OCI-LY7 (cell line): ENCODE results near the gene ERP44. TPM values are rescaled to one million over a fixed set of nuclear protein-coding genes. Genes with fewer than 3 reads are reported as not detected.
A peak's percentile ranks its signal among the peaks of the same experiment; 100 is the strongest.

Experiments used
- BruUV-seq: library from RNA; stranded (reverse); fragments of 400-500 nt; replicated peaks from 2 replicates; lab custom pipeline; 2021; lab: Mats Ljungman, UMichigan
- CTCF ChIA-PET: fragments of 300-600 bp; sonication (Branson Sonifier 250); formaldehyde crosslinking; loops from one replicate; lab custom pipeline; 2022; ENCODE audit warnings: antibody characterized with exemption; ENCODE audit not compliant: unreplicated experiment; lab: Charles Lee
- POLR2A ChIA-PET: fragments of 300-600 bp; sonication (Branson Sonifier 250); formaldehyde crosslinking; loops from one replicate; lab custom pipeline; 2022; ENCODE audit warnings: antibody characterized with exemption; lab: Charles Lee
- DNase-seq: peaks from one replicate; pipeline ENCODE4 v3.0.0-alpha.2; 2015; ENCODE audit warnings: low spot score
- H2AFZ ChIP-seq: fragments of 200-600 bp; sonication (generic), shearing (Covaris generic); 2 replicates; pipeline ENCODE4 v1.6.1; 2014; ENCODE audit warnings: mild to moderate bottlenecking, antibody characterized with exemption, low read length, moderate library complexity
- H3K27ac ChIP-seq: fragments of 200-600 bp; sonication (generic); 2 replicates; pipeline ENCODE4 v1.5.1; 2014; ENCODE audit warnings: mixed run types, low read depth, mild to moderate bottlenecking, moderate library complexity, low read length, inconsistent platforms; ENCODE audit not compliant: poor library complexity, severe bottlenecking
- H3K36me3 ChIP-seq: fragments of 200-600 bp; sonication (generic); 2 replicates; pipeline ENCODE4 v1.6.1; 2014; ENCODE audit warnings: mild to moderate bottlenecking, antibody characterized with exemption, low read length, moderate library complexity, mixed read lengths; ENCODE audit not compliant: insufficient read depth
- H3K4me1 ChIP-seq: fragments of 200-600 bp; sonication (generic); 2 replicates; pipeline ENCODE4 v1.5.1; 2014; ENCODE audit warnings: mild to moderate bottlenecking, low read length; ENCODE audit not compliant: insufficient read depth, poor library complexity, severe bottlenecking
- H3K4me2 ChIP-seq: fragments of 200-600 bp; sonication (generic); 2 replicates; pipeline ENCODE4 v1.6.1; 2014; ENCODE audit warnings: mild to moderate bottlenecking, low read length
- H3K4me3 ChIP-seq: fragments of 200-600 bp; sonication (generic); 2 replicates; pipeline ENCODE4 v1.5.1; 2014; ENCODE audit warnings: mild to moderate bottlenecking, low read depth, low read length; ENCODE audit not compliant: poor library complexity, severe bottlenecking
- H3K79me2 ChIP-seq: fragments of 200-600 bp; sonication (generic); 2 replicates; pipeline ENCODE4 v1.6.1; 2016; ENCODE audit warnings: low read depth, mild to moderate bottlenecking, low read length, moderate library complexity, mixed read lengths; ENCODE audit not compliant: insufficient read depth
- H3K9me2 ChIP-seq: fragments of 200-600 bp; sonication (generic); 2 replicates; pipeline ENCODE4 v1.6.1; 2016; ENCODE audit warnings: mild to moderate bottlenecking, low read length, mixed read lengths; ENCODE audit not compliant: insufficient read depth
- H3K9me3 ChIP-seq: fragments of 200-600 bp; sonication (generic); 2 replicates; pipeline ENCODE4 v1.6.1; 2014; ENCODE audit warnings: mild to moderate bottlenecking, mixed run types, low read length, mixed read lengths
- H4K20me1 ChIP-seq: fragments of 200-600 bp; sonication (generic); 2 replicates; pipeline ENCODE4 v1.6.1; 2014; ENCODE audit warnings: mild to moderate bottlenecking, antibody characterized with exemption, low read length, moderate library complexity, mixed read lengths; ENCODE audit not compliant: insufficient read depth
- CTCF ChIP-seq: fragments of 200-600 bp; sonication (generic); conservative IDR thresholded peaks from 2 replicates; pipeline ENCODE4 v1.5.1; 2014; ENCODE audit warnings: mild to moderate bottlenecking, antibody characterized with exemption, low read length, moderate library complexity, mixed read lengths
- EZH2phosphoT487 ChIP-seq: fragments of 200-600 bp; sonication (generic); IDR thresholded peaks from 2 replicates; pipeline ENCODE4 v1.6.1; 2018; ENCODE audit warnings: low read depth, borderline replicate concordance, mild to moderate bottlenecking, mixed run types, antibody characterized with exemption, low read length, moderate library complexity, mixed read lengths
- intact Hi-C: fragments of 100-400 bp; cut with micrococcal nuclease; formaldehyde crosslinking; loops from one replicate; pipeline ENCODE4 v1.10.0; 2022; ENCODE audit not compliant: unreplicated experiment
- total RNA-seq, 2 experiments: library from RNA; depleted of rRNA in 1 of 2; stranded (reverse); fragments of >200 nt in 1 of 2; shearing (Covaris generic) in 1 of 2; gene quantifications; 2 replicates each; pipeline ENCODE4 v1.2.3, GENCODE V29; 2014 to 2022

ERP44 gene
- total RNA-seq, 2 experiments from 2014 or later, result 19.3 to 28.1 TPM

- no peak overlapping the region for H3K4me3 ChIP-seq
- no TSS peak for BruUV-seq
- H3K4me1 ChIP-seq, result peaks cover 24% of the 10 kb centered on the region
- H3K36me3 ChIP-seq, result peaks cover 71% of the 10 kb centered on the region
- DNase-seq, result no peak
- H3K9me2 ChIP-seq, result no peaks in the 10 kb centered on the region
- TF ChIP-seq EZH2phosphoT487, result no peak
- TF ChIP-seq CTCF, result no peak
- peaks cover 78% of the 10 kb centered on the region for H3K79me2 ChIP-seq
- CTCF ChIA-PET, result no interaction called here
- POLR2A ChIA-PET, result no interaction called here
- H3K9me3 ChIP-seq, result peaks cover 24% of the 10 kb centered on the region
- intact Hi-C loops, result loop anchor here (2.0 to 10.0 kb wide), 4 partner anchors 56 to 844 kb away; no protein-coding TSS in a partner anchor
- no peaks in the 10 kb centered on the region; the same call in 1 of the 2 replicates for H4K20me1 ChIP-seq
- H2AFZ ChIP-seq, result no peak overlapping the region
- no peak overlapping the region for H3K4me2 ChIP-seq
- H3K27ac ChIP-seq, result no peak overlapping the region
Measured at GRCh38 chr9:100029251-100029650, 69.5 kb downstream of the ERP44 start.

GRCh38 chr9:100028201-100028784 is 70.5 kb downstream of the ERP44 start:
- H3K4me1 ChIP-seq, result peaks cover 24% of the 10 kb centered on the region
- H3K27ac ChIP-seq, result no peak overlapping the region
- H2AFZ ChIP-seq, result no peak overlapping the region
- H4K20me1 ChIP-seq, result no peaks in the 10 kb centered on the region; the same call in 1 of the 2 replicates
- no TSS peak for BruUV-seq
- intact Hi-C loops, result loop anchor here (1.0 to 10.0 kb wide), 6 partner anchors 57 to 843 kb away; partner anchors contain the start of gene ERP44
- TF ChIP-seq CTCF (peak; percentile 99), EZH2phosphoT487 (no peak)
- H3K36me3 ChIP-seq, result peaks cover 68% of the 10 kb centered on the region
- CTCF ChIA-PET, result no interaction called here
- H3K4me3 ChIP-seq, result no peak overlapping the region
- H3K4me2 ChIP-seq, result no peak overlapping the region
- POLR2A ChIA-PET, result no interaction called here
- H3K9me3 ChIP-seq, result peaks cover 14% of the 10 kb centered on the region; the same call in 1 of the 2 replicates
- no peaks in the 10 kb centered on the region for H3K9me2 ChIP-seq
- H3K79me2 ChIP-seq, result peaks cover 73% of the 10 kb centered on the region; the same call in 1 of the 2 replicates
- peak; percentile 83 for DNase-seq

GRCh38 chr9:100027543-100027942 is 71.3 kb downstream of the ERP44 start:
- Histone ChIP-seq H3K27ac (no peak overlapping the region), H3K4me3 (no peak overlapping the region), H3K4me1 (peaks cover 24% of the 10 kb centered on the region), H3K79me2 (peaks cover 65% of the 10 kb centered on the region; the same call in 1 of the 2 replicates), H3K9me2 (no peaks in the 10 kb centered on the region), H2AFZ (no peak overlapping the region), H3K9me3 (peaks cover 7% of the 10 kb centered on the region; the same call in 1 of the 2 replicates), H4K20me1 (no peaks in the 10 kb centered on the region; the same call in 1 of the 2 replicates), H3K36me3 (peaks cover 67% of the 10 kb centered on the region), H3K4me2 (no peak overlapping the region)
- POLR2A ChIA-PET, result interaction anchor here (0.6 to 1.0 kb wide), 2 partner anchors 8 to 10 kb away, joined by 3 to 5 read pairs; no protein-coding TSS in a partner anchor
- DNase-seq, result no peak
- intact Hi-C loops, result loop anchor here (10.0 kb wide), 2 partner anchors 567 to 843 kb away; no protein-coding TSS in a partner anchor
- no TSS peak for BruUV-seq
- TF ChIP-seq CTCF, result no peak
- CTCF ChIA-PET, result no interaction called here
